Cerebellar nuclear complex (tissue), 1 donor: ENCODE results near the gene NSMCE1.
A peak's percentile ranks its signal among the peaks of the same experiment; 100 is the strongest.

Experiments
- DNase-seq, 2 experiments: peaks; one replicate each; lab custom pipeline; 2025; lab: John Stamatoyannopoulos, UW

The NSMCE1 gene, protein sequence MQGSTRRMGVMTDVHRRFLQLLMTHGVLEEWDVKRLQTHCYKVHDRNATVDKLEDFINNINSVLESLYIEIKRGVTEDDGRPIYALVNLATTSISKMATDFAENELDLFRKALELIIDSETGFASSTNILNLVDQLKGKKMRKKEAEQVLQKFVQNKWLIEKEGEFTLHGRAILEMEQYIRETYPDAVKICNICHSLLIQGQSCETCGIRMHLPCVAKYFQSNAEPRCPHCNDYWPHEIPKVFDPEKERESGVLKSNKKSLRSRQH

DNA sequence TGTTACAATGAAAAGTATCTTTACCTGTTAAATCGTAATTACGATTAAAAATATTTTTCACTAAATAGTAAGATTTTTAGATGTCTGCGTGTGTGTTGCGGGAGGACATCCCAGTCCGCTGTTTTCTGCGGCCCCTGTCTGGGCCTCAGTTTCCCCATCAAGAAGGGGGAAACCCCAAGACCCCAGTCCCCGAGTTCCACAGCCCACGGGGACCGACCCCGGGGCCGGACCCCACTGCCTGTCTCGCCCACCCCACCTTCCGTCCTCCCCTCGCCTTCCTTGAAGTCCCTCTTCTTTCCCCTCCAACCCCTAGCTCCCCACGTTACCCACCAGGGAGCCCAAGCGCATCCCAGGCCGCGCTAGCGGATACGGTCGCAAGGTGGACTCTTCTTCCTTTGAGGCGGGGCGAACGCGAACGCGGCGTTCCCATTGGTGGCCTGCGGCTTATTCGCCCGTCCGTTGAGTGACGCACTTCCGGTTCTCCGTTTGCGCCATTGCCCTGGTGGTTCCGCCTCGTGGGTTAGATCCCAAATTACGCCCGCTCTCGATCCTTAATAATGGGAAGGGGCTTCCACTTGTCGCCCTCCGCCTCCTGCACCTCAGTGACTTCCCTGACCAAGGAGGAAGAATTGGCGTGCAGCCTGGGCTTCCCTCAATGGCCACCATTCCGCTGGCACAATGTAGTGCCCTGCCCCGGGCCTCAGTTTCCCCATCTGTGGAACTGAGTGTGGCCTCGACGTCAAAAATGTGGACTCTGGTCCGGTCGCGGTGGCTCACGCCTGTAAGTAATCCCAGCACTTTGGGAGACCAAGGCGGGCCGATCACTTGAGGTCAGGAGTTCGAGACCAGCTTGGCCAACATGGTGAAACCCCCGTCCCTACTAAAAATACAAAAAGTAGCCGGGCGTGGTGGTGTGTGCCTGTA lies at the start of gene NSMCE1:
Gene NSMCE1 (minus strand): TSS at position 397 of the 924 bp plus-strand sequence. CDS start 11,202 bp downstream, outside the sequence.
- peak; percentile 64 to 87 for DNase-seq

DNA sequence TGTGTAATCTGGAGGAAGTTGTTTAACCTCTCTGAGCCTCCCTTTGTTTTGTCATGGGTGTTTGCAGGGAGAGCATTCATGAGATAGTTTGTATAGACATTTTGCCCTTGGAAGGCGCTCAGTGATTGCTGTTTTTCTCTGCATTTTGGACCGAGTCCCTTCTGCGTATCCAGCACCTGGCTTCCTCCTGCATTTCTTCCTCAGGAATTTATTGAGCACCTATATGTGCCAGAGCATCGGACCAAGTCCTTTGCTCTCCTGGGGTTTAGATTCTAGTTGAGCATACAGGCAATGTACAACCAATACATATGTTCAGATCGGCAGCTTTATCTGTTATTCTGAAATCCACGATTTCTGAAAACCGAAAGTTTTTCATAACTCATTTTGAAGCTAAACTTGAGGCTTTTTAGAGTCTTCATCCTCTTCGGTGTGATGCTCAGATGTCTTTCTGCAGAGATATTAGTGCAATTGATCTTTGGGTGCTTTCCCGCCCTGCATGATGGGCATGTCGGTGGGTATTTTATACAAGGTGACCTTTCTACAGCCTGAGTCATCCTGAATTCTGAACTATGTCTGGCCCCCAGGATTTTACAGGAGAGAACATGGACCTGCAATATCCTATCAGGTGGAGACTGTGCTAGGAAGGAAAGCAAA lies 49.3 kb upstream of the NSMCE1 start:
- DNase-seq: no peak

DNA sequence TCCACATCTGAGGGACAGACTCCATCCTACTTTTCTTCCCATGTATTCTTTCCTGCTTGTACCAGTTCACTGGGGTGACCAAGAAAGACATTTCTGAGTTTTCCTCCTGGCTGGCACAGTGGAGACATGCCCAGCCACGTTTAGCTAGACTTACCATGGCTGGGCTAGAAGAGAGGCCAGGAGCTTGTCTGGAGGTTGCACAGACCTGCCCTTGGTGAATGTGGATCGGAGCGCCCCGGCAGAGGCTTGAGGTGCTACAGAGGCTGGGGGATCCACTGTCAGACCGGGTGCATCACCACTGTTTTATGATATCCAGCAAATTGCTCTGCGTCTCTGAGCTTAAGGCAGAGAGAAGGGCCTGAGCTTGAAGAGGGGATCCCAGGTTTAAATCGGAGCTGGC lies 48.7 kb upstream of the NSMCE1 start:
- no peak for DNase-seq

DNA sequence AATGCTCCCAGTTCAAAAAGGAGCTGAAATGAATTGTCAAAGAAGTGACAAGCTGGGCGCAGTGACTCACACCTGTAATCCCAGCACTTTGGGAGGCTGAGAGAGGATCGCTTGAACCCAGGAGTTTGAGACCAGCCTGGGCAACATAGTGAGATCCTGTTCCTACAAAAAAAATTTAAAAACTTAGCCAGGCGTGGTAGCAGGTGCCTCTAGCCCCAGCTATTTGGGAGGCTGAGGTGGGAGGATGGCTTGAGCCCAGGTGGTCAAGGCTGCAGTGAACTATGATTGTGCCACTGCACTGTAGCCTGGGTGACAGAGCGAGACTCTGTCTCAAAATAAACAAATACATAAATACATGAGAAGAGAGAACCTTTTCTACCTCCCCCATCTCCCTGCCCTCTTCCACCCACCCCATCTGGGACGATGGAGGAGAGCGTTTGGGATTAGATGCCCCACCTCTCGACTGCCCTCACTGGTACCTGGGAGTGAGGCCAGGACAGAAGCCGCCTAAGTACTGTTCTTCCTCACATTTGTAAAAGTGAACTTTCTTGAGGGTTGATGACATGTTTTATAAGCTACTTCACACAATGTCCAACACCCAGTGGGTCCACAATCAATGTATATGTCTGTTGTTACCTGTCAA lies 47.6 kb upstream of the NSMCE1 start:
- DNase-seq: no peak

DNA sequence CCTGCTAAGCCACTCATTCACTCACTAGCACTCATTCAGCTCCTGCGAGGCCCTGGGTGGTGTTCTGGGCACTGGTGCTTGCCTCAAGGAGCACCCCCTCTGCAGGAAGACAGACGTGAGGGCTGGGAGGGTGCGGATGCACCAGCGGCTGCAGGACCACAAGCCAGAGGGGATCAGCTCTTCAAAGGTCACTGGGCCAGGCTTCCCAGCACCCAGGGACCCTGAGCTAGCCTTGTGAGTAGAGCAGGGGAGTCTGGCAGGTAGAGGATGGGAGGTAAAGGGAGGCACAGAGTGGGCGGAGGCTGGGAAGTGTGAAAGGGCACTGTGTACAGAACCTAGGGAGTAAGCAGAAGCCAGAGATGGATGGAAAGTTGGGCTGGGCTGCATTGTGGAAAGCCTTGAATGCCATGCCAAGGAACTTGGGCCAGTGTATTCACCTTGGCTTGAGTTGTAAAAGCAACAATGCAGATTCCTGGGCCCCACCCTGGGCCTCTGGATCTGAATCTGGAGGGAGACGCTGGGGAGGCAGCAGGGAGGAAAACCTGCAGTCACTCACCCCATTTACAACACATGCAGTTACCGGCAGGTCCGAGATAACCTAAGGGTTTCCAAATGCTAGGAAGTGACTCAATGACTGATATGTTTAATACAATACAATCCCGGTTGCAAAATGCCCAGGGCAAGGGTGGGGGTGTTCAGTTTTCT lies 46.9 kb upstream of the NSMCE1 start:
- no peak for DNase-seq

DNA sequence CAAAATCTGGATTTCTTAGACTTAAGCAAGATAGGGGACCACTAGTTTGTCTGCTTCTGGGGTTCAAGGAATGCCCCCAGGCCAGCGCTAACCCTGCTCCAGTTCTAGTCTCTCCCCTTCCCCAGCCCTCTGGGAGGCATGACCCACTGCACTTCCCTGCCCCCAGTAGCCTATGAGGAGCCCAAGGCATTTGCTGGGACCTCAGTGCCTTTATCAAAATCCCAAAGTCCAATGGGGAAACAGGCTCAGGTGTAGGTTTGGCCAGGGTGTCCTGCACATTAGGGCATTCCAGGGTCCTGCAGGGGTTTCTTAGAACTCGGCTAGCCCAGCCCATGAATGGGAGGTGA lies 46.4 kb upstream of the NSMCE1 start:
- DNase-seq: no peak

DNA sequence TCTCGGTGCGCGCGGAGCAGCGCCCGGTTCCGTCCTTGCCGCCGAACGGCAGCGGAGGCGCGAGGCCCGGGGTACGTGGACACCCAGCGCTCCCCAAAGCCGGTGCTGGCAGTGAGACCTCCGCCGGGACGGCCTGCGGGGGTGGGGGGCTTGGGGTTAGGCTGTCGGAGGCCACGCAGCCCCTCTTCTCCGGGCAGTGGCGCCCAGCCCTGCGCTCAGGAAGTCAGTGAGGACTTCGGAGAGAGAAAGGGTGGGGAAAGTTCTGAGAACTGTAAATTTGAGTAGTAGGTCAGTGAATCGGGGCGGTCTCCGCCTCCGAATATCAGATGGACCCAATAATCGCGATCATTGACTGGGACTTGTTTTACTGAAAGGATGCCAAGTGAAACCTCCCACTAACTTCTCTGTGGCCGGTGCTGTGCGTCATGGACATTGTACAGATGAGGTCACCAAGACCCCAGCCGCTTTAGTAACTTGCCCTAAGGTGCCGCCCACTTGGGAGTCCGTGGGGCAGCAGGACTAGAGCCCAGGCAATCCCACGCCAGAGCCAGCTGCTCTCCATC lies 45.7 kb upstream of the NSMCE1 start:
- no peak for DNase-seq

DNA sequence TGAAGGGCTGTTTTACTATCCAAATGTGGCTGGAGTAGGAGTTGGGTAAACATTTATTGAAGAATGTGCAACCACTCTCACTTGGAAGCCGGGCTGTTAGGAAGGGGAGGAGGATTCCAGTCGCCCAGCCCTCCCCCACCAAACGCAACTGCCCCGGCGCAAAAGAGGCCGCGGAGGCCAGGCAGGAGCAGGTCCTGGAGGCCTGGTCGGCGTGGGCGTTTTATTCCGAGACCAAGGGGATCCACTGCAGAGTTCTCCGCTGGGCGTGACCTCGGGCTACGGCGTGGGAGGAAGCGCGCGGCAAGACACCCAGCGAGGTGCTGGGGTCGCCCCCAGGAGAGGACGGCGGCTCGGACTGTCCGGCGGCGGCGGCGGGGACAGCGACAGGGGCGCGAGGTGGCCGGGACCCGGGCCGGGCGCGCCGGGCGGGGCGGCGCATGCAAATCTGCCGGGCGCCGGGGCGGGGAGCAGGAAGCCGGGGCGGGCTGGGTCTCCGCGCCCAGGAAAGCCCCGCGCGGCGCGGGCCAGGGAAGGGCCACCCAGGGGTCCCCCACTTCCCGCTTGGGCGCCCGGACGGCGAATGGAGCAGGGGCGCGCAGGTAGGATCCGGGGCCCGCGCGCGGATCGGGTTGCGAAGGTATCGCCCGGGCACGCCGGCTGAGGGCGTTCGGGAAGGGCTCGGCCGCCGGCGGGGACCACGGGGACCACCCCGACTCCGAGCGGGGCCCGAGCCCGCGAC lies 45.0 kb upstream of the NSMCE1 start, which contains the start of gene IL4R:
Gene IL4R (plus strand): TSS at position 553 of the 739 bp plus-strand sequence. CDS start 26,230 bp downstream, outside the sequence.
- DNase-seq: no peak

DNA sequence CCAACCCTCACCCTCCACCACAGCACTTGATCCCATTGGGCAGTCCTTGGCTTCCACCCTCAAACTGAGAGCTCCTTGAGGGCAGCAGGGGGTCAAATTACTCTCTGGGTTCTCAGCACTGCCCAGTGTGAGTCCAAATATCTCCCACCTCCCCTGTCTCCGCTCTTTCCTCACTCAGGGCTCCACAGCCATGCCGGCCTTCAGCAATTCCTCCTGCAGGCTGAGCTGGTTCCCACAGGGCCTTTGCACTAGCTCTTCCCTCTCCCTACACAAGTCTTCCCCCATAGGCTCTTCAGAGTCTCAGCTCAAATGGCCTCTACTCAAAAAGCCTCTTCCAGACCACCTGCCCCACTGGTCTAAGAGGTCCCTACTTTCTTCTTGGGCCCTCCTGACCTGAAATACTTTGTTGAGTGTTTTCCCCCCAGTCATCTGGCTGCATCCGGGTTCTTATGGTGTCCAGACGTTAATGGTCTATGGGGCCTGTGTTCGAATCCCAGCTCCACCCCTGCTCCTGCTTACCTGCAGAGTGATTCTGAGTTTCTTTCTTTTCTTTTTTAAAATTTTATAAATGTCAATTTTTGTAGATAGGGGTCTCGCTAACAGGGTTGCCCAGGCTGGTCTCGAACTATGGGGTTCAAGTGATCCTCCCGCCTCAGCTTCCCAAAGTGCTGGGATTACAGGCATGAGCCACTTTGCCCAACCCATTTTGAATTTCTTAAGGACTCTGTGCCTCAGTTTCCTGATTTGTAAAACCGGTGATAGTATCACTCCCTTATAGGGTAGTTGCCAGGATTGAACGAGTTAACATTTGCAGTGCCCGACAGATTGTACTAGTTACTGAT lies 44.2 kb upstream of the NSMCE1 start:
- no peak for DNase-seq

DNA sequence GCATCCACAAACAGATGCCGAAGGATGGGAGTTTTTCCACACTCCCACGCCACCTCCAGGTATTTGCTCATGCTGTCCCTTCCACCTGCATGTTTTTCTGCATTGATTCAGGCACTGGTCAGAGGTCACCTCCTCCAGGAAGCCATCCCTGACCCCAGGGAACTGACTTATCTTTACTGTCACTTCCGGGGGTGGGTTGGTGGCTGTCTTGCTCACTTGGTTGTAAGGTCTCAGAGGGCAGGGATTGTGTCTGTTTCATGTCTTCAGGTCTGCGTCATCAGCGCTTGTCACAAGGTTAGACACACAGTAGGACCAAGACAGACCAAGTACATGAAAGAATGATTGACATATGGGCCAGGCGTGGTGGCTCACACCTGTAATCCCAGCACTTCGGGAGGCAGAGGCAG lies 43.3 kb upstream of the NSMCE1 start:
- no peak for DNase-seq

DNA sequence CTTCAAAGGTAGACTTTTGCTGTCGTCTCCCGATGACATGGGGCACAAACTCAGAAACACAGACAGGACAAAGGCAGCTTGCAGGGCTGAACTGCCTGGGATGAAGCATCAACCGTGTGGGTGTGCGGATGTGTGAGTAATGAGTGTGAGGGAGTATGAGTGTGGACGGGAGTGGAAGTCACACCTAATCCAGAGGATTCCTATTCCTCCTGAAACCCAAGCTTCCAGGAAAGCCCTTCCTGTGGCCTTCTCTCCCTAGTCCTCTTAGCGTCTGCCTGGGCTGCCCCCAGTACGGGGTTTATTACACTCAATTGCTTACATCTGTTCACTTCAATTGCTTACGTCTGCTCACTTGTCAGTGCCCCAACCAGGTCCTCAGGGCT lies 42.9 kb upstream of the NSMCE1 start:
- DNase-seq: no peak

DNA sequence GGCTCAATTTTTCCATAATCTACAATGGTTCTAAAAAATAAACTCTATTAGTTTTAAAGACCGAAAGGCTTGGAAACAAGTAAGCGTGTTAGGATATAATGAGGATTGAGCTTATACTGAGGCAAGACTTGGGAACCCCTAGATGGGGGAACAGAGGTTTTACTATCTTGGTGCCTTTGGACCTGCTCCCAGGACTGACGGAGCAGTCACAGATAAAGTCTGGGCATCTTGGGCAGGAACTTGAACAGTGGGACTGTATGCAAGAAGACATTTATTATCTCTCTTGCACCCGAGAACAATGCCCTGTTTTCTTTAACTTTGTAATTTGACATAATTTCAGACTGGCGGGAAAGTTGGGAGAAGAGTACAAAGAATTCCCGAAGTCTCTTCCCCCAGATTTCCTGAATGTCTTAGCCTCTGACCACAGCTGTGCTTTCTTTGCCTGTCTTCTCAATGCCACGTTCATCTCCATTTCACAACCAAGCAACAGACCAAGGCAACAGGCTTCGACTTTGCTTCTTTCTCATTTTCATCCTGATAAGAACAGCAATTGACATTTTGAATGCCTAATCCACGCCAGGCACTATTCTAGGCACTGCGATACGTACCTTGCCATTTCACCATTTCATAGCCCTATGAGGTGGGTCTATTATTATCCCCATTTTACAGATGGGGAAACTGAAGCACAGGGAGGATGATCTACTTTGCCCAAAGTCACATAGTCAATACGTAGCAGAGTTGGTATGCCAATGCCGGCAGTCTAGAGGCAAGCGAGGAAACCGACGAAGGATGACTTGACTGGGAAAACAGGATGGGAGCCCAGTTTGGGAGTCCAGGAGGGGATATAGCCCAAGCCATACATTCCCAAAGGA lies 42.2 kb upstream of the NSMCE1 start:
- no peak for DNase-seq

DNA sequence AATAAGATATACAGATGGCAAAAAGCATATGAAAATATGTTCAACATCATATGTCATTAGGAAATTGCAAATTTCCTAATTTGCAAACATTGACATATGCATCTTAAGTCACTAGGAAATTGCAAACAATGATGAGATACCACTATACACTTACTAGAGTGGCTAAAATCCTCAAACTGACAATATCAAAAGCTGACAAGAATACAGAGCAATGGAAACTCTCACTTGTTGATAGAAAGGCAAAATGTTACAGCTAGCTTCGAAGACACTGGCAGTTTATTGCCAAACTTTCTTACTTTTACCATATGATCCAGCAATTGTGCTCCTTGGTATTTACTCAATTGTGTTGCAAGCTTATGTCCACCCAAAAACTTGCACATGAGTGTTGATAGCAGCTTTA lies 40.2 kb upstream of the NSMCE1 start:
- DNase-seq: no peak

DNA sequence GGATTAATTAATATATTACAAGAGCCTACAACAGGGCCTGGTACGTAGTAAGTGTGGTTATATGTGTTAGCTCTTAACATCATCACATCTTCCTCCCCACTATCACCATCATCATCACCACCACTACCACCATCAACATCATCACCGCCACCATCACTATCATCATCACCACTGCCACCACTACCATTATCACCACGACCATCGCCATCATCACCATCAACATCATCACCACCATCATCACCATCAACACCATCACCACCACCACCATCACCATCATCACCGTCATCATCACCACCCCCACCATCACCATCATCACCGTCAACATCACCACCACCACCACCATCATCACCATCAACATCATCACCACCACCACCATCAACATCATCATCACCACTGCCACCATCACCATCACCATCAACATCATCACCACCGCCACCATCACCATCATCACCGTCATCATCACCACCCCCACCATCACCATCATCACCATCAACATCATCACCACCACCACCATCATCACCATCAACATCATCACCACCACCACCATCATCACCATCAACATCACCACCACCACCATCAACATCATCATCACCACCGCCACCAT lies 37.4 kb upstream of the NSMCE1 start:
- no peak for DNase-seq

DNA sequence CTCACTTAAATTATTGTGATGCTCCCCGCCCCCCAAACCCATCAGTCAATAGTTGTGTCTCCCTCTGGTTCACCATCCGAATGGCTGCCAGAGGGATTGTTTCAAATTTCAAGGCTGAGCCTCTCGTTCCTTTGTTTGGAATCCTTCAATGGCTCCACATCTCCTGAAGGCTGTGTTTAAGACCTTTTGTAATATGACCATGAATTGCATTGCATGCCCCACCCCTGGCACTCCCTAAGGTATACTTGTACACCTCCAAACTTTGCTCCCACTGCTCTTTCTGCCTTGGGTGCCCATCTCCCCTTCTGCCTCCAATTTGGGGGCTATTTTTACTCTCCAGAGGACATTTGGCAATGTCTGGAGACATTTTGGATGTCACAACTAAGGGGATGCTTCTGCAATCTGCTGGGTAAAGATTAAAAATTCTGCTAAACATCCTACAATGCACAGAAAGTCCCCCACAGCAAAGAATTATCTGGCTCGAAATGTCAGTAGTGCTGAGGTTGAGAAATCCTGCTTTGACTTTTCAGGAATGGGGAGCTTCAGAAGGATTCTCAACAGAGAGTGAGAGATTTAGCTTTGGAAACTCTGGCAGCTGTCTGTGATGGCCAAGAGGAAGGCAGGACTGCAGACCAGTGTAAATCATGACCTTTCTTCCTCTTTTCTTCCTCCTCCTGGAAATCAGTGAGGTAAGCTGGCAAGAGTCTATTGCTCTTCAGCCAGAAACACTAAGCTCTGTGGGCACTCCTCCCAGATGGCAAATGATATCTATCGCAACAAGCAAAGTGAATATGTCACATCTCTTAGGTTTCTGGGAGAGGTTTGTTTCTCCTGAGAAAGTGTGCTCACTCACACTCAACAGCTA lies 36.5 kb upstream of the NSMCE1 start:
- DNase-seq: no peak

DNA sequence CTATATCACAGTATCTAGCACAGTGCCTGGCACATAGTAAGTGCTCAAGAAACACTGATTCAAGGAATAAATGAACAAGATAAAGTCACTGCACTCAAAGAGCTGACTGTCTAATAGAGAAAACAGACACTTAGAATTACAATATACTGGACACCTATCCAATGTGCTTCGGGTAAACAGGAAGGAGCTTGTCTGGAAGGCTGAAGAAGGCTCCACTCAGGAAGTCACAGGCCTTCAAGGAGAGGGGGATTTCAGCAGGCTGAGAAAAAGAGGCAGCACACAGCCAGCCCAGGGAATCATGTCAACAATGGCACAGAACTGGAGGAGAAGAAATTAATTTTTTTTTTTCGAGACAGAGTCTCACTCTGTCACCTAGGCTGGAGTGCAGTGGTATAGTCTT lies 35.5 kb upstream of the NSMCE1 start:
- DNase-seq: no peak
